NCI-H510A treated with DMSO at 0.1 percent for 48 hours (cell line): Measurements from ENCODE around the gene TMEM139.

ENCODE experiments used
- DNase-seq: peaks from one replicate; lab custom pipeline; 2025; lab: John Stamatoyannopoulos, UW

Gene TMEM139

GRCh38 chr7:143284591-143285469 is at the start of gene TMEM139:
TSS of gene TMEM139 (plus strand) at chr7:143284958. CDS start at chr7:143285958, 1,000 bp downstream.
- DNase-seq, result no peak

GRCh38 chr7:143235561-143235960 is 49.2 kb upstream of the TMEM139 start:
- DNase-seq, result no peak

- no peak for DNase-seq
Measured at GRCh38 chr7:143236408-143236990, 48.3 kb upstream of the TMEM139 start.

- DNase-seq, result no peak
Measured at GRCh38 chr7:143237366-143237765, 47.4 kb upstream of the TMEM139 start.

GRCh38 chr7:143238289-143238980 is 46.3 kb upstream of the TMEM139 start:
- no peak for DNase-seq

- DNase-seq, result no peak
Measured at GRCh38 chr7:143239813-143240212, 44.9 kb upstream of the TMEM139 start.

GRCh38 chr7:143240291-143241168 is 44.2 kb upstream of the TMEM139 start:
- peak; percentile 62 for DNase-seq

GRCh38 chr7:143242306-143242705 is 42.5 kb upstream of the TMEM139 start:
- no peak for DNase-seq

GRCh38 chr7:143243111-143243510 is 41.6 kb upstream of the TMEM139 start:
- no peak for DNase-seq

GRCh38 chr7:143243614-143244013 is 41.1 kb upstream of the TMEM139 start:
- no peak for DNase-seq

- DNase-seq, result no peak
Measured at GRCh38 chr7:143244321-143244720, 40.4 kb upstream of the TMEM139 start.

- DNase-seq, result no peak
Measured at GRCh38 chr7:143245123-143245522, 39.6 kb upstream of the TMEM139 start.

- no peak for DNase-seq
Measured at GRCh38 chr7:143247372-143247771, 37.4 kb upstream of the TMEM139 start.

- DNase-seq, result no peak
Measured at GRCh38 chr7:143248761-143249354, 35.9 kb upstream of the TMEM139 start.

GRCh38 chr7:143250199-143250598 is 34.6 kb upstream of the TMEM139 start:
- DNase-seq, result no peak

- DNase-seq, result no peak
Measured at GRCh38 chr7:143250822-143251221, 33.9 kb upstream of the TMEM139 start.

- no peak for DNase-seq
Measured at GRCh38 chr7:143252006-143252405, 32.8 kb upstream of the TMEM139 start.

- DNase-seq, result no peak
Measured at GRCh38 chr7:143255564-143255963, 29.2 kb upstream of the TMEM139 start.

- DNase-seq, result no peak
Measured at GRCh38 chr7:143256325-143256724, 28.4 kb upstream of the TMEM139 start.

- DNase-seq, result no peak
Measured at GRCh38 chr7:143256932-143257331, 27.8 kb upstream of the TMEM139 start.

- DNase-seq, result no peak
Measured at GRCh38 chr7:143257501-143257900, 27.3 kb upstream of the TMEM139 start.
